Activated naive CD8-positive, alpha-beta T cell treated with anti-CD3 and anti-CD28 coated beads, Interleukin-2, amount 50 U/mL, for 16 hours (primary cell): ENCODE data around the gene CPED1.
"Not testable (repeated sequence)": the region's sequence is repeated elsewhere in the genome, so short reads cannot be mapped to it uniquely, and the experiment has no call there.

Source experiments
- DNase-seq: peaks from one replicate; pipeline ENCODE4 v3.0.0-alpha.2; 2020; ENCODE audit warnings: low read depth, low spot score

CPED1 gene

GRCh38 chr7:120981117-120981516 is 7.4 kb upstream of the CPED1 start:
- no peak for DNase-seq

- DNase-seq, result no peak
Observed at GRCh38 chr7:120981888-120982615, 6.5 kb upstream of the CPED1 start.

GRCh38 chr7:120983592-120983991 is 4.9 kb upstream of the CPED1 start:
- not testable (repeated sequence) for DNase-seq

GRCh38 chr7:120984406-120984805 is 4.1 kb upstream of the CPED1 start:
- no peak for DNase-seq

- DNase-seq, result no peak
Observed at GRCh38 chr7:120985130-120985758, 3.3 kb upstream of the CPED1 start.

- no peak for DNase-seq
Observed at GRCh38 chr7:120985839-120986238, 2.7 kb upstream of the CPED1 start.

- DNase-seq, result no peak
Observed at GRCh38 chr7:120986650-120987049, 1.9 kb upstream of the CPED1 start.

GRCh38 chr7:120987280-120987679 is 1.2 kb upstream of the CPED1 start:
- DNase-seq, result no peak

- DNase-seq, result peak; percentile 66
Observed at GRCh38 chr7:120987683-120988590, 574 bp upstream of the CPED1 start.

GRCh38 chr7:120989257-120990220 is 1.0 kb downstream of the CPED1 start:
- no peak for DNase-seq

- no peak for DNase-seq
Observed at GRCh38 chr7:120990468-120991118, 2.1 kb downstream of the CPED1 start.

- DNase-seq, result no peak
Observed at GRCh38 chr7:120991161-120991560, 2.6 kb downstream of the CPED1 start.

- no peak for DNase-seq
Observed at GRCh38 chr7:120991581-120991980, 3.1 kb downstream of the CPED1 start.

- DNase-seq, result no peak
Observed at GRCh38 chr7:120992272-120992964, 3.9 kb downstream of the CPED1 start.

GRCh38 chr7:120992965-120993494 is 4.5 kb downstream of the CPED1 start:
- no peak for DNase-seq

- no peak for DNase-seq
Observed at GRCh38 chr7:120993553-120994191, 5.2 kb downstream of the CPED1 start.

- no peak for DNase-seq
Observed at GRCh38 chr7:120994512-120995410, 6.2 kb downstream of the CPED1 start.

GRCh38 chr7:120995654-120996053 is 7.1 kb downstream of the CPED1 start:
- DNase-seq, result no peak
